Skeletal muscle satellite cell (primary cell): Measurements from ENCODE around the gene MAGI1.

Source experiments
- H3K27me3 ChIP-seq: 2 replicates; pipeline ENCODE4 v1.7.0; 2013; ENCODE audit warnings: low read length; ENCODE audit not compliant: control insufficient read depth, insufficient read depth
- H3K36me3 ChIP-seq: 2 replicates; pipeline ENCODE4 v1.7.0; 2013; ENCODE audit warnings: mild to moderate bottlenecking, control low read depth, low read length; ENCODE audit not compliant: insufficient read depth
- H3K4me1 ChIP-seq: 2 replicates; pipeline ENCODE4 v1.7.0; 2013; ENCODE audit warnings: low read length; ENCODE audit not compliant: control insufficient read depth, insufficient read depth
- H3K4me2 ChIP-seq: 2 replicates; pipeline ENCODE4 v1.7.0; 2013; ENCODE audit warnings: mild to moderate bottlenecking, low read length
- H3K4me3 ChIP-seq: 2 replicates; pipeline ENCODE4 v1.7.0; 2013; ENCODE audit warnings: low read length
- H3K9ac ChIP-seq: 2 replicates; pipeline ENCODE4 v1.7.0; 2013; ENCODE audit warnings: mild to moderate bottlenecking, low read depth, low read length, moderate library complexity
- H3K9me3 ChIP-seq: replicated peaks from 2 replicates; pipeline ENCODE4 v1.7.0; 2013; ENCODE audit warnings: mild to moderate bottlenecking, control low read depth, low read length

The MAGI1 gene

DNA sequence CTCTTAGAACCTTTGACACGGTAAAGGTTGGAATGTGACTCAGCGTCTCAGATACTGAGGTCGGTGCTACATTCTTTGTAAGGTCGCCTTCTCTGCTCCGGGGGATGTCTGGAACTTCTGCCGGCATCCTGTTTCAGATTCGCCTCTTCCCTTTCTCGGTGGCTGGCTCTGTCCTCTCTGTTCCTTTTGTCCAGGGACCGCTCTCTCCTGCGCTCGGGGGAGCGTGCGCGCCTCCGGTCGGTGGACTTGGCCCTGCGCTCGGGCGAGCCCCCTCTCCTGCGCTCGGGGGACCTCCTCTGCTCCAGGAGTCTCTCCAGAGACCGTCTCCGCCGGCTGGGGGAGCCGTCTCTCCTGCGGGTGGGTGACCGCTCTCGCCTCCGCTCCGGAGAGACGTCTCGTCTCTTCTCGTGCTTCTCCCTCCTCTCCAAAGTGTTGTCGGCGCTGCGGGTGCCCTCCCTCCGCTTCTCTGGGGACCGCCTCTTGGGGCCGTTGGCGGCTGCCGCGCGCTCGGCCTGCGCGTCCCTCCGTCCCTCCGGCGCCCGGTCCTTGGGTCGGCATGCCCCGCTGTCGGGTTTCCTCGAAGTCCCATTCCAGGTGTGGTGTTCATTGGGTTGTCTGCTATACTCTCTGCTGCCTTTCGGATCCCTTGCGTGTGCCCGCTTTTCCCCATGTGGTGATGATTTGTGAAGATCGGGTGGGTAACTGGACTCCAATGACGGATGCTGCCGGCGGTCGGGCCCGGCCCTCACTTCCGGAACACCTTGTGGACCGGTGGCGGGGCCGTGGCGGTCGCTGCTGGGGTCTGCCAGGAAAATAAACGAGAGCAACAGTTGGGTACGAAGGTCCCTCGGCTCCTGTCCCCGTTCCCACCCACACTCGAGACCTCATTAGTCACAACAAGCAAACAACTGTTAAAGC, 682.1 kb downstream of the MAGI1 start:
- Histone ChIP-seq H3K36me3 (no peaks in the 10 kb centered on the region), H3K9me3 (no peaks in the 10 kb centered on the region), H3K9ac (no peak overlapping the region), H3K27me3 (no peaks in the 10 kb centered on the region), H3K4me2 (no peak overlapping the region), H3K4me1 (no peaks in the 10 kb centered on the region), H3K4me3 (no peak overlapping the region)

DNA sequence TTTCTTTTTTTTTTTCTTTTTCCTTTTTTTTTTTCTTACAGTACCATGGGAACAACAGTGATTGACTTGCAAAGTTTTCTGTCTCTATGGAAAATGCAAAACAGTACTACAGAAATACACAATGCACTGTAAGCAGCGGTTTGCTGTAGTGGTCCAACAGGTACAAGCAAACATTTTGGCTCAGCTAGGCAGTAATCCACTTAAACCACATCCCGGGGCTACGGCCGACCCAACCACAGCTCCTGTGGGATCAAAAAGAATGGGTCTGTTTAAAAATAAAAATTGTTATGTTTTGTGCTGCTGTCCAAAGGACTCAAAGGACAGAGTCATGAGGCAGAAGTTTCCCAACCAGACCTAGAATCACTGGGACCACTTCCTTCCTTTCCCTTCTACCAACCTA, 683.8 kb downstream of the MAGI1 start:
- no peaks in the 10 kb centered on the region for H3K4me1 ChIP-seq
- no peak overlapping the region for H3K4me2 ChIP-seq
- H3K36me3 ChIP-seq: no peaks in the 10 kb centered on the region
- H3K27me3 ChIP-seq: no peaks in the 10 kb centered on the region
- H3K9ac ChIP-seq: no peak overlapping the region
- no peaks in the 10 kb centered on the region for H3K9me3 ChIP-seq
- H3K4me3 ChIP-seq: no peak overlapping the region

DNA sequence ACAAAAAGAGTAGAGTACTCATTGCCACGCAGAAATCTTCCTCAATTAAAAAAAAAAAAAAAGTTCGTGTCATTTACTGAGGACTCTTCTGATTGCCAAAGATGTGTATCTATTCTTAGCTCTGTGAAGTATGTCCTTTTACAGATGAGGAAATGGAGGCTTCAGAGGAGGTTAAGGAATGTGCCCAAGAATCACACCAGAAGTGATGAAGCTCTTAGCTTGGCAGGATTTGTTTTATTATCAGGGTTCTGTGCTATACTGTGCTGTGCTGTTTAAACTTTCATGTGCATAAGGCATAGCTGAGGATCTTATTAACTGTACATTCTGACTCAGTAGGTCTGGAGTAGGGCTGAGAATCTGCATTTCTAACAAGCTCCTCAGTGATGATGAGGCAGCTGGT, 685.8 kb downstream of the MAGI1 start:
- H3K9me3 ChIP-seq: no peaks in the 10 kb centered on the region
- no peak overlapping the region for H3K9ac ChIP-seq
- no peak overlapping the region for H3K4me2 ChIP-seq
- H3K36me3 ChIP-seq: no peaks in the 10 kb centered on the region
- no peaks in the 10 kb centered on the region for H3K4me1 ChIP-seq
- no peak overlapping the region for H3K4me3 ChIP-seq
- H3K27me3 ChIP-seq: no peaks in the 10 kb centered on the region

DNA sequence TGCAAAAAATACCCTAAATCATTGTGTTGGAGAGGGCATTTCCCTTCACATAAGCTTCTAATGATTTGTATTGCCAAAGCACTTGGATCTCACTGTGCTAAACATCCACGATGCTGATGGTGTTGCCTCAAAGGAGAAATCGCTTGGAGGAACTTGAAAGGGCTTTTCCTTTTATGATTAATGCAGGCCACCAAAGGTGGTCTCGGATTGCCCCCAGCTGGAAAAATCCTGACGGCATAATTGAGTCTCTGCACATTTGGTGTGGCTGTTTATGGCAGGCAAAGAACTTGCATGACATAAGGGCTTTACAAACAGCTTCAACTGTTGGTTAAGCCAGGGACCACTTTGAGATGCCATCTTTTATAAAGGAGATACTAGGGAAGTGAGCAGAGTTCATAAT, 687.0 kb downstream of the MAGI1 start:
- Histone ChIP-seq H3K9me3 (no peaks in the 10 kb centered on the region), H3K36me3 (no peaks in the 10 kb centered on the region), H3K27me3 (no peaks in the 10 kb centered on the region), H3K4me3 (no peak overlapping the region), H3K4me2 (no peak overlapping the region), H3K9ac (no peak overlapping the region), H3K4me1 (no peaks in the 10 kb centered on the region)

DNA sequence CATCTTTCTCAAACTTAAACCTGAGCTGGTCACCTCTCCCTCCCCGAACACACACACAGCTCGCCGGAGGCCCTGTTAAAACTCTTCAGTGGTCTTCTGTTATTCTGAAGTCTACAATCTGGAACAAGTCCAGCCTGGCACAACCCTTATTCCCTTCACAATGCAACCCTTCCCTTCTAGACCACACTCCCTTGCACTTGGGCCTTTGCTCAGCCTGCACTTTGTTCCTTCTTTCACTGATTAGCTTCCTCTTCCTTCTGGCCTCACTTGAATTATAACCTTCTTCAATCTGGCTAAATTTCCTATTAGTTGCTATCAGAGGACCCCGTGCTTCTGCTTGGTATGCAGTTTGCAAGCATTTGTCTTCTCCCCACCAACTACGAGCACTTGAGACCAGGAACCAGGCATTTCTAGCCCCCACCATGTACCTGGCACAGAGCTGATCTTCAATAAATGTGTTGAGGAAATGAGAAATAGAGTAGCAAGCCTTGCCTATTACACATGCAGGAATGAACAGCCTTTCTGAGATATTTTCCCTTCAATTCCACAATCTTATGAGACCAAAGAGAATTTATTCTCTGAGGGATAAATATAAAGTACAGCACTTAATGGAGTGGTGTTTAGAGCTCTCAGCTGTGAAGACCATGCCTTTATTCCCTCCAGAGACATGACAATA, 687.8 kb downstream of the MAGI1 start:
- no peaks in the 10 kb centered on the region for H3K9me3 ChIP-seq
- H3K27me3 ChIP-seq: no peaks in the 10 kb centered on the region
- H3K4me3 ChIP-seq: no peak overlapping the region
- no peak overlapping the region for H3K9ac ChIP-seq
- H3K4me2 ChIP-seq: no peak overlapping the region
- no peaks in the 10 kb centered on the region for H3K4me1 ChIP-seq
- H3K36me3 ChIP-seq: no peaks in the 10 kb centered on the region

DNA sequence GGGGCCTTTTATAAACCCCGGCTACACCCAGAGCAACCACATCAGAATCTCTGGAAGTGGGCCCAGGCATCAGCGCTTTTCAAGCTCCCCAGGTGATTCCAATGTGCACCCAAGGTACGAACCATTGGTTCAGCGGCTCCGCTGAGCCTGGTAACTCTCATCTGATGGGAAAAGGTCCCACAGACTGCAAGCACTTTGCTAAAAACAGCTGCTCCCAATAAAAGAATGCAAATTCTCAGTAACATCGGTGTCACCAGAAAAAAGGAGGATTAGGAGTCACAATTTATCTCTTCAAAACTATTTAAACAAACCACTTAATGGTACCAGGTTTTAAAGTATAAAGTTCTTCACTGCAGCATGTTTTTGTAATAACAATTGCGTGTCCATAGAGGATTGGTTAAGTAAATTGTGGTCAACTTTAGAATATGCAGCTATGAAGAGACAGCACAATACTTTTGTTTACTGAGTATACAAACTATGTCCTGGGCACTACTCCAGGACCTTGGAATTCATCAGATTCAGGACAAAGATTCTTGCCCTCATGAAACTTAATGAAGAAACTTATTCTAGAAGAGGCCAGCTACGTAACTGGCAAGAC, 690.2 kb downstream of the MAGI1 start:
- H3K36me3 ChIP-seq: no peaks in the 10 kb centered on the region
- no peaks in the 10 kb centered on the region for H3K9me3 ChIP-seq
- no peaks in the 10 kb centered on the region for H3K4me1 ChIP-seq
- no peak overlapping the region for H3K4me2 ChIP-seq
- H3K27me3 ChIP-seq: no peaks in the 10 kb centered on the region
- no peak overlapping the region for H3K4me3 ChIP-seq
- no peak overlapping the region for H3K9ac ChIP-seq

DNA sequence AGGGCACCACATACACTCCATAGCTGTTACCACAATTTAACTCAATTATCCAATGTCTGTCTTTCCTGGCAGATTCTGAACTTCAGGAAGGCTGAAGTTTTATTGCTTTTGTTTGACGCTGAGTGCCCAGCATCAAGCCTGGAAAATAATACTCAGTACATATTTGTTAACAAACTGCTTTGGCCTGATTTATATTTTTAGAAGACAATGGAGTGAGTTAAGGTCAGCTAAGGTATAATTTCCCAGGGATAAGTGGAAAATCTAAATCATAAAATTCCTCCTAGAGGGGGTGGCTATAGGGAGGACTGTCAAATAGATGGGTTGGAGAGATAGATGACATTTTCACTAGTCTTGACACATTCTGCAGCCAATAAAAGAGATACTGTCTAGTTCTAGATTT, 691.6 kb downstream of the MAGI1 start:
- no peaks in the 10 kb centered on the region for H3K36me3 ChIP-seq
- no peak overlapping the region for H3K4me3 ChIP-seq
- H3K4me1 ChIP-seq: no peaks in the 10 kb centered on the region
- H3K4me2 ChIP-seq: no peak overlapping the region
- no peak overlapping the region for H3K9ac ChIP-seq
- no peaks in the 10 kb centered on the region for H3K9me3 ChIP-seq
- no peaks in the 10 kb centered on the region for H3K27me3 ChIP-seq

DNA sequence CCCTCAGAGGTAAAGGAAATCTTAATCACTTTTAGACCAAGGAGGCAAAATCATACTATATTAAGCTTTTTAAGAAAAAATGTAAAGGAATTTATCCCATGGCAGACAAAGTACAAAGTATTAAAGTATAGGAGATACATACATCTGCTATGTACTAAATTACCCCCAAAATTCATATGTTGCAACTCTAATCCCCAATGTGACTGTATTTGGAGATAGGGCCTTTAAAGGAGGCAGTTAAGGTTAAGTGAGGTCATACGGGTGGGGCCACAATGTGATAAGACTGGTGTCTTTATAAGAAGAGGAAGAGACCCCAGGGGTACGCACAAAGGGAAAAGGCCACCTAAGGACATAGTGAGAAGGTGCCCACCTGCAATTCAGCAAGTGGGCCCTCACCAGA, 693.9 kb downstream of the MAGI1 start:
- Histone ChIP-seq H3K36me3 (no peaks in the 10 kb centered on the region), H3K9me3 (no peaks in the 10 kb centered on the region), H3K4me2 (no peak overlapping the region), H3K27me3 (no peaks in the 10 kb centered on the region), H3K9ac (no peak overlapping the region), H3K4me1 (no peaks in the 10 kb centered on the region), H3K4me3 (no peak overlapping the region)

DNA sequence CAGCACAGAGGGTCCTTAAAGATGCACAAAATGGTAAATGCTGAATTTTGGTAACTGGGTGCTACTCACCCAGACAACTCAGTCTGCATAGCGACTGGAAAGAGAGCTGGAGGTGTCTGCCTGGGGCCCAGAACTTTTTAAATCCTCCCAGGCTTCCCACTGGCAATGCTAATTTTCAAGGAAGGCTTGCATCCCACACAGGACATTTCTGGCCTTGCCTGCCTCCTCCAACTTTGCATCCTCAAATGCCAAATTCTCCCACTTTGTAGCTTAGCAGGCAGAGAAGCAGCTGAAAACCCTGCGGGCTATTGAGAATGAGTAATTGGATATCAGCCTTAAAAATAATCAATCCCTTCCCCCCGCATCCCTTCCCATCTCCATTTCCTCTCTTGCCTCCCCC, 694.3 kb downstream of the MAGI1 start:
- Histone ChIP-seq H3K36me3 (no peaks in the 10 kb centered on the region), H3K4me1 (no peaks in the 10 kb centered on the region), H3K27me3 (no peaks in the 10 kb centered on the region), H3K4me3 (no peak overlapping the region), H3K9ac (no peak overlapping the region), H3K9me3 (no peaks in the 10 kb centered on the region), H3K4me2 (no peak overlapping the region)

DNA sequence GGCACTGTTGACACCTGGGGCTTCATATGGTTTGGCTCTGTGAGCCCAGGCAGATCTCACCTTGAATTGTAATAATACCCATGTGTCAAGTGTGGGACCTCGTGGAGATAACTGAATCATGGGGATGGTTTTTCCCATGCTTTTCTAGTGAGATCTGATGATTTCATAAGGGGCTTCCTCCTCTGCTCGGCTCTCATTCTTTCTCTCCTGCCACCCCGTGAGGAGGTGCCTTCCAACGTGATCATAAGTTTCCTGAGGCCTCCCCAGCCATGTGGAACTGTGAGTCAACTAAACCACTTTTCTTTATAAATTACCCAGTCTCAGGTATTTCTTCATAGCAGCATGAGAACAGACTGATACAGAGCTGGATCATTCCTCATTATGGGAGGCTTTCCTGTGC, 695.0 kb downstream of the MAGI1 start:
- no peaks in the 10 kb centered on the region for H3K9me3 ChIP-seq
- H3K4me3 ChIP-seq: no peak overlapping the region
- H3K9ac ChIP-seq: no peak overlapping the region
- H3K27me3 ChIP-seq: no peaks in the 10 kb centered on the region
- no peak overlapping the region for H3K4me2 ChIP-seq
- no peaks in the 10 kb centered on the region for H3K36me3 ChIP-seq
- H3K4me1 ChIP-seq: no peaks in the 10 kb centered on the region

DNA sequence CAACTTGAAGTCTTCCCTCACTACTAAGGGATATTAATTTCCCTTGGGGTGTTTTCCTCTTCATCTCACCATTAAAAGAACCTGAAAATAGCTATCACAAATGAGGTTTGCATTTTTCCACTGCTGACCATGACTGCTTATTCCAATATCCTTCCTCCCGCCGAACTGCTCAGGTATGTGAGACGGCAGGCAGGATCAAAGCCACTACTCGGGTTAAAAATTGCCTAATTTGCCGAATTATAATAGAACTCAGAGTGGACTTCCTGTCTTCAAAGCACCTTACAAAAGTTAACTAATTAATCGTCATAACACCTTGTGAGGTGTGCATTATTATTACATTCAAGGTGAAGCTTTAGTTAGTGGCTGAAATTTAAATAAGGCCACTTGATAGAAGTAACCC, 695.7 kb downstream of the MAGI1 start:
- Histone ChIP-seq H3K4me2 (no peak overlapping the region), H3K4me1 (no peaks in the 10 kb centered on the region), H3K27me3 (no peaks in the 10 kb centered on the region), H3K9me3 (no peaks in the 10 kb centered on the region), H3K4me3 (no peak overlapping the region), H3K9ac (no peak overlapping the region), H3K36me3 (no peaks in the 10 kb centered on the region)
